RWPE1 (cell line): ENCODE measurements around the gene NPY.
A peak's percentile ranks its signal among the peaks of the same experiment; 100 is the strongest.

ENCODE experiments used
- CTCF ChIA-PET: fragments of 350-600 bp; sonication (Branson Sonifier 250); formaldehyde crosslinking; extraction: SDS; loops from one replicate; lab custom pipeline; 2021; lab: Yijun Ruan, JAX
- POLR2A ChIA-PET: fragments of 400-600 bp; formaldehyde crosslinking; extraction: SDS; loops from one replicate; lab custom pipeline; 2020; ENCODE audit warnings: antibody characterized with exemption; ENCODE audit not compliant: low non-redundant PET; lab: Yijun Ruan, JAX
- DNase-seq: peaks from one replicate; pipeline ENCODE4 v3.0.0; 2012; ENCODE audit warnings: low spot score
- H3K27ac ChIP-seq: fragments of 450-650 bp; 2 replicates; pipeline ENCODE4 v1.5.1; 2017
- CTCF ChIP-seq: fragments of 450-650 bp; conservative IDR thresholded peaks from 2 replicates; pipeline ENCODE4 v1.5.1; 2017; ENCODE audit warnings: low read depth, mild to moderate bottlenecking

Gene NPY

DNA sequence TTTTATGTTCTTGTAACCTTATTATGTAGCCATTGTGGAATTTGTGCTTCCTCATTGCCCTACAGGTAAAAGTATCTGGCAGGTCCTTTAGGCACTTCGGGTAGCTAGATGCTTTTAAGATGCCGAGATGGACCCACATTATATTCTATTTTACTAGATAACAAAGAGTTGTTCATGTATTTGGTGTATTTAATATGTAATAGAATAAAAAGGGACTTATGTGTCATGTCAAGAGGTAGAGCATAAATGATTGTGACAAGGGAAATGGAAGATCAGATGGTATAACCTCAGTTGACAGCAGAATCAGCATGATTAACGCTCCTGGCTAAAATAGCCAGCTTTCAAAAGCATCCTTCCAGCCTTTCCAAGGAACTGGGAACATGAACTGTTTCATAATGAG lies 50.6 kb downstream of the NPY start:
- POLR2A ChIA-PET: no interaction called here
- DNase-seq: no peak
- CTCF ChIA-PET: interaction anchor here (0.7 kb wide), 1 partner anchor 45 kb away, joined by 3 read pairs; no protein-coding TSS in a partner anchor
- H3K27ac ChIP-seq: no peak overlapping the region
- TF ChIP-seq CTCF: no peak

DNA sequence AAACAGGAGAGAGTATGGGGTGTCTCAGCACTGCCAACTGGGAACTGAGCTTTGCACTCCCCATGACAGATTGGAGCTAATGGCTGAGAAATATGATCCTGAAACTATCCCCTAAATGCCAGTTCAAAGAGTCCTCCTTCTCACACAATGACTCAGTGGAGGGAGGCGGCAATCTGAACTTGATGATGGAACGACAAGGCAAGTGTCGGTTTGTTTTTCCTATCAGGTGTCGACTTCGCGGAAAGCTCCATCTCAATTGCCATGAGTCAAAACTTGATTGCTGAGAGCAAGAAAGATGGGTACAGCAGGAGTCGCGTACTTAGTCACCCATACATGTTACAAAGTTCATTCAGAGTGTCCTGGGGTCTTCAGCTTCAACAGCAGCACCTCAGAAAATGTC lies 52.5 kb downstream of the NPY start:
- no peak for TF ChIP-seq CTCF
- POLR2A ChIA-PET: no interaction called here
- CTCF ChIA-PET: interaction anchor here (0.6 kb wide), 1 partner anchor 44 kb away, joined by 3 read pairs; no protein-coding TSS in a partner anchor
- no peak for DNase-seq
- no peak overlapping the region for H3K27ac ChIP-seq

DNA sequence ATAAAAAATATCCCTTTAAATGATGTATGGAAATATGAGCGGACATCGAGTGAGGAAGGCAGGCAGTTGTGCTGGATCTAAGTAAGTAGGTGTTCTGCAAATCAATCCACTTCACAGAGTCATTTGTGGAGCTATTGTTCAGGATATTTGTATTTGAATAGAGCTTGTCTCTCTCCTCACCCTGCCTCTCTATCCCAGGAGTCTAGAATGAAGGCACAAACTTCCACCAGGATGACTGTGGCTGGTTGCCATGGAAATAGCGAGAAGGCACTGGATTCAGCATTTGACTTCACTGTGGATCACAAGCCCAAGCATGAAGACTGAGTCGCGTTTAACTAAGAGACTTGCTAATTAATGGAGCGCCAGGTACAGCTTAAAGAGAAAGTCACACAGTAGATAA lies 53.2 kb downstream of the NPY start:
- TF ChIP-seq CTCF: no peak
- CTCF ChIA-PET: interaction anchor here (0.7 kb wide), 1 partner anchor 25 kb away, joined by 4 read pairs; no protein-coding TSS in a partner anchor
- no peak for DNase-seq
- no peak overlapping the region for H3K27ac ChIP-seq
- POLR2A ChIA-PET: no interaction called here

DNA sequence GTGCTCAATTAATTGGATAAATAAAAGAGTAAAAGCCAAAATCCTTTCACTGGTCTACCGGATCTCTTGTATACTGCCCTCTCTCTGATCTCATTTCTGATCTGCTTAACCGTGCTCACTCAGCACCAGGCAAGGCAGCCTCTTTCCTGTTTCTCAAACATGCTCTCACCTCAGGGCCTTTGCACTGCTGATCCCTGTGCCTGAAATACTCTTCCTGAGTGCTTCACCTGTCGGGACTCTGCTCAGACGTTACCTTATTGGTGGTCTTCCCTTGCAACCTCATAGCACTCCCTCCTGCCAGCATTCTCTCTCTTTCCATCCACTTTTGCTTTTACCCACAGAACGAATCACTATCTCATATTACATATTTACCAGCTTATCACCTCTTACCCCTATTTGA lies 55.6 kb downstream of the NPY start:
- TF ChIP-seq CTCF: no peak
- no peak overlapping the region for H3K27ac ChIP-seq
- CTCF ChIA-PET: no interaction called here
- POLR2A ChIA-PET: no interaction called here
- DNase-seq: no peak

DNA sequence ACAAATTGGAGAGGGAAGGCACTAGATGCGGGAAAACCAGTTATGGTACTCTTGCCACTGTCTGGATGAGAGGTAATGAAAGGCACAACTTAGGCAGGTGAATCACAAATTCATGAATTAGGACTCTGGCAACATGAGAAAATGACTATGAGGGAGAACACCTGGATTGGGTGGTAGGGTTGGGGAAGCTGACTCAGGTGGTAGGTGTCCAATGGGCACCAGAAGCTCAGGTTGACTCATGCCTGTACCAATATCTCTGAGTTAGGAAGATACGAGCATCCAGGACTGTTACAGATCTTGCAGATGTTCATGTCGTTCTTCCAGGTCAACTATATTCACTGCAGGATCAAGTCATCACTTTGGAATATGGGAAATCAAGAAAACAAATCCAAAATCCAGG lies 56.7 kb downstream of the NPY start:
- ChIA-PET CTCF (no interaction called here), POLR2A (no interaction called here)
- no peak for TF ChIP-seq CTCF
- peak; percentile 17 for DNase-seq
- H3K27ac ChIP-seq: no peak overlapping the region
